K562 (cell line): ENCODE measurements around the gene CIB1. TPM values are rescaled to one million over a fixed set of nuclear protein-coding genes. Genes with fewer than 3 reads are reported as not detected.

ENCODE experiments used
- ATF4 ChIP-seq: fragments of 450-650 bp; formaldehyde crosslinking; IDR thresholded peaks from 2 replicates; pipeline ENCODE4 v1.4.0; 2022; ENCODE audit warnings: mild to moderate bottlenecking, moderate library complexity
- CBX3 ChIP-seq, 2 experiments: IDR thresholded peaks; 1 replicate in 1 of 2; 2 replicates in 1 of 2; pipeline ENCODE4 v1.6.1; 2012; ENCODE audit warnings: inconsistent platforms in 2 of 2, low read length in 2 of 2, borderline replicate concordance in 1 of 2, control low read depth in 1 of 2
- CC2D1A ChIP-seq: fragments of 450-650 bp; IDR thresholded peaks from 2 replicates; pipeline ENCODE4 v1.6.1; 2017; ENCODE audit warnings: mild to moderate bottlenecking
- FIP1L1 ChIP-seq: fragments of 200-400 bp; formaldehyde crosslinking; IDR thresholded peaks from 2 replicates; pipeline ENCODE4 v1.6.1; 2018; ENCODE audit warnings: mild to moderate bottlenecking, low read depth, low read length; ENCODE audit not compliant: poor library complexity, severe bottlenecking
- FOXJ3 ChIP-seq: sonication (generic); formaldehyde crosslinking; IDR thresholded peaks from 2 replicates; pipeline ENCODE4 v1.4.0; 2020; ENCODE audit warnings: mild to moderate bottlenecking, missing genetic modification reagents
- GTF2A2 ChIP-seq: IDR thresholded peaks from 2 replicates; pipeline ENCODE4 v1.6.1; 2016; ENCODE audit warnings: mild to moderate bottlenecking, missing genetic modification characterization, missing compliant biosample characterization
- MBD2 ChIP-seq: sonication (generic); IDR thresholded peaks from 2 replicates; pipeline ENCODE4 v1.6.1; 2016; ENCODE audit warnings: low read depth, borderline replicate concordance
- MLX ChIP-seq, 2 experiments: fragments of 450-650 bp in 1 of 2; sonication (generic) in 1 of 2; formaldehyde crosslinking; conservative IDR thresholded peaks; 2 replicates each; pipeline versions ENCODE4 v1.4.0 to v1.8.1; 2020 to 2022; ENCODE audit warnings: mild to moderate bottlenecking in 1 of 2, missing genetic modification reagents in 1 of 2
- NEUROD1 ChIP-seq: fragments of 150-350 bp; IDR thresholded peaks from 2 replicates; pipeline ENCODE4 v1.6.1; 2014; ENCODE audit warnings: borderline replicate concordance, low read length, low read depth; ENCODE audit not compliant: partially characterized antibody
- NR4A1 ChIP-seq, 2 experiments: fragments of 250-450 bp in 1 of 2; fragments of 450-650 bp in 1 of 2; sonication (Bioruptor Pico) in 1 of 2; IDR thresholded peaks; 2 replicates each; pipeline versions ENCODE4 v1.4.0 to v1.6.1; 2016 to 2020; ENCODE audit warnings: mild to moderate bottlenecking in 2 of 2, missing compliant biosample characterization in 1 of 2, missing genetic modification characterization in 1 of 2, moderate library complexity in 1 of 2
- RERE ChIP-seq: sonication (generic); formaldehyde crosslinking; IDR thresholded peaks from 2 replicates; pipeline ENCODE4 v1.8.0; 2023; ENCODE audit warnings: missing genetic modification reagents, mild to moderate bottlenecking, borderline replicate concordance
- RUNX1 ChIP-seq: sonication (generic); IDR thresholded peaks from 2 replicates; pipeline ENCODE4 v1.6.1; 2016; ENCODE audit warnings: antibody characterized with exemption, low read depth
- SMAD1 ChIP-seq: fragments of 150-350 bp; IDR thresholded peaks from 2 replicates; pipeline ENCODE4 v1.6.1; 2014; ENCODE audit warnings: low read length, low read depth; ENCODE audit not compliant: partially characterized antibody
- STAT5A ChIP-seq: IDR thresholded peaks from 2 replicates; pipeline ENCODE4 v1.6.1; 2012; ENCODE audit warnings: low read length, inconsistent platforms, borderline replicate concordance
- ZBTB5 ChIP-seq: fragments of 450-650 bp; IDR thresholded peaks from 2 replicates; pipeline ENCODE4 v1.6.1; 2017; ENCODE audit warnings: antibody characterized with exemption
- ZNF282 ChIP-seq: sonication (generic); formaldehyde crosslinking; IDR thresholded peaks from 2 replicates; pipeline ENCODE4 v1.8.1; 2023; ENCODE audit warnings: missing genetic modification reagents
- ZNF384 ChIP-seq: IDR thresholded peaks from 2 replicates; pipeline ENCODE4 v1.6.1; 2012; ENCODE audit warnings: low read depth, low read length, improper control_type of control experiment
- ZNF696 ChIP-seq: fragments of 250-450 bp; sonication (Bioruptor Pico); conservative IDR thresholded peaks from 2 replicates; pipeline ENCODE4 v1.4.0; 2020; ENCODE audit warnings: mild to moderate bottlenecking, moderate library complexity
- ZNF785 ChIP-seq: fragments of 250-450 bp; sonication (Bioruptor Pico); IDR thresholded peaks from 2 replicates; pipeline ENCODE4 v1.4.0; 2020; ENCODE audit warnings: mild to moderate bottlenecking
- polyA plus RNA-seq, 8 experiments: library from polyadenylated mRNA; depleted of rRNA in 4 of 8; stranded (reverse) in 5 of 8; unstranded in 3 of 8; fragments of >200 nt; fragmentation: Nextera tagmentation in 2 of 8; fragmentation: Illumina TruSeq in 1 of 8; extraction: Ambion mirVana in 2 of 8; extraction: Trizol in 1 of 8; gene quantifications; 2 replicates each; pipeline versions ENCODE4 v1.2.1 to v1.2.3, GENCODE V29; 2011 to 2014; ENCODE audit warnings: inconsistent platforms in 1 of 8, missing spikeins in 1 of 8
- total RNA-seq, 7 experiments: library from RNA; depleted of rRNA in 6 of 7; stranded (reverse); fragments of >200 nt in 6 of 7; fragmentation: Illumina TruSeq in 2 of 7; extraction: Trizol in 2 of 7; gene quantifications; 2 replicates each; pipeline versions ENCODE4 v1.2.1 to v1.2.3, GENCODE V29; 2011 to 2021; ENCODE audit warnings: low replicate concordance in 1 of 7

The CIB1 gene
- total and polyA plus RNA-seq, 9 of the 15 experiments (the other 6 are each of a cell fraction or from before 2014, with no cell fraction given), result 14.9 to 136 (median 64.5) TPM

- TF ChIP-seq NR4A1 (CRISPR knock-in tag; IDR thresholded peaks at IDR 0.05) (no peak), NR4A1 (tag; IDR thresholded peaks at IDR 0.05) (no peak), GTF2A2 (tag) (no peak), SMAD1 (no peak), FIP1L1 (no peak), ZBTB5 (no peak), STAT5A (no peak), MLX (CRISPR knock-in tag; conservative IDR thresholded peaks at IDR 0.05) (no peak), RERE (no peak), ZNF696 (CRISPR knock-in tag) (no peak), NEUROD1 (no peak), ZNF282 (CRISPR knock-in tag) (no peak), RUNX1 (no peak), FOXJ3 (CRISPR knock-in tag) (no peak), ZNF785 (CRISPR knock-in tag) (no peak), ZNF384 (no peak), CBX3 (IDR thresholded peaks at IDR 0.05; ENCODE audit: borderline replicate concordance in 1 of 2, low read length in 2 of 2) (no peak), MBD2 (no peak), CC2D1A (no peak), ATF4 (CRISPR knock-in tag) (no peak)
These were observed 44.6 kb downstream of the CIB1 start (continued) for GRCh38 chr15:90188914-90189748.
